ENCODE measurements around the gene FBXL19.

The FBXL19 gene

GRCh38 chr16:30902029-30902972, 21.1 kb upstream of the FBXL19 start:
- H3K27me3 ChIP-seq: no peaks in the 10 kb centered on the region
- H3K27ac ChIP-seq: peak overlapping the region; percentile 79 to 86
- H3K36me3 ChIP-seq: peaks cover 0 to 5% (median 0%) of the 10 kb centered on the region in 3 donors
- no peaks in the 10 kb centered on the region for H3K9me3 ChIP-seq
- peak; percentile 39 to 80 for DNase-seq
- TF ChIP-seq CTCF (IDR thresholded peaks at IDR 0.05): peak in 1 of 2 experiments; percentile 84
- intact Hi-C loops (cut with DNase I; ENCODE audit: low total_unique reads): loop anchor here (5.0 kb wide), 1 partner anchor 60 kb away; no protein-coding TSS in a partner anchor
- H3K4me3 ChIP-seq: peak overlapping the region; percentile 52 to 55
- peaks cover 0 to 21% (median 10%) of the 10 kb centered on the region in 4 donors for H3K4me1 ChIP-seq

- intact Hi-C loops (cut with DNase I; ENCODE audit: low total_unique reads): loop anchor here (5.0 kb wide), 1 partner anchor 61 kb away; no protein-coding TSS in a partner anchor
- peak overlapping the region; percentile 79 to 86 for H3K27ac ChIP-seq
- peaks cover 0 to 18% (median 6%) of the 10 kb centered on the region in 4 donors for H3K4me1 ChIP-seq
- no peaks in the 10 kb centered on the region for H3K9me3 ChIP-seq
- no peak for DNase-seq
- peak overlapping the region; percentile 52 to 55 for H3K4me3 ChIP-seq
- no peaks in the 10 kb centered on the region for H3K27me3 ChIP-seq
- H3K36me3 ChIP-seq: peaks cover 0 to 5% (median 0%) of the 10 kb centered on the region in 3 donors
- TF ChIP-seq CTCF (IDR thresholded peaks at IDR 0.05): no peak
Measured at GRCh38 chr16:30903002-30903401, 20.4 kb upstream of the FBXL19 start.

- H3K27ac ChIP-seq: peak overlapping the region in 1 of 2 donors; percentile 86
- intact Hi-C loops (cut with DNase I; ENCODE audit: low total_unique reads): loop anchor here (5.0 kb wide), 1 partner anchor 61 kb away; no protein-coding TSS in a partner anchor
- DNase-seq: peak in 1 of 2 donors; percentile 67
- H3K36me3 ChIP-seq: peaks cover 0 to 5% (median 0%) of the 10 kb centered on the region in 3 donors
- no peaks in the 10 kb centered on the region for H3K27me3 ChIP-seq
- H3K4me3 ChIP-seq: no peak overlapping the region
- peaks cover 0 to 18% (median 6%) of the 10 kb centered on the region in 4 donors for H3K4me1 ChIP-seq
- no peak for TF ChIP-seq CTCF (IDR thresholded peaks at IDR 0.05)
- H3K9me3 ChIP-seq: no peaks in the 10 kb centered on the region
Measured at GRCh38 chr16:30903596-30903995, 19.8 kb upstream of the FBXL19 start.

GRCh38 chr16:30904114-30904780, 19.1 kb upstream of the FBXL19 start:
- no peak for DNase-seq
- H3K27me3 ChIP-seq: no peaks in the 10 kb centered on the region
- intact Hi-C loops (cut with DNase I; ENCODE audit: low total_unique reads): loop anchor here (5.0 kb wide), 1 partner anchor 62 kb away; no protein-coding TSS in a partner anchor
- H3K9me3 ChIP-seq: no peaks in the 10 kb centered on the region
- TF ChIP-seq CTCF (IDR thresholded peaks at IDR 0.05): no peak
- peaks cover 0 to 18% (median 6%) of the 10 kb centered on the region in 4 donors for H3K4me1 ChIP-seq
- no peak overlapping the region for H3K27ac ChIP-seq
- H3K36me3 ChIP-seq: peaks cover 0 to 5% (median 0%) of the 10 kb centered on the region in 3 donors
- H3K4me3 ChIP-seq: no peak overlapping the region

- Histone ChIP-seq H3K36me3 (no peaks in the 10 kb centered on the region), H3K4me3 (no peak overlapping the region), H3K4me1 (peaks cover 0 to 8% (median 2%) of the 10 kb centered on the region in 4 donors), H3K9me3 (no peaks in the 10 kb centered on the region), H3K27me3 (no peaks in the 10 kb centered on the region), H3K27ac (no peak overlapping the region)
- TF ChIP-seq CTCF (IDR thresholded peaks at IDR 0.05): no peak
- intact Hi-C loops (cut with DNase I; ENCODE audit: low total_unique reads): no loop called here
- DNase-seq: no peak
Measured at GRCh38 chr16:30907064-30907463, 16.3 kb upstream of the FBXL19 start.
